Activated naive CD4-positive, alpha-beta T cell treated with anti-CD3 and anti-CD28 coated beads for 36 hours (primary cell): ENCODE results near the gene FANCC. TPM values are rescaled to one million over a fixed set of nuclear protein-coding genes. Genes with fewer than 3 reads are reported as not detected.
A peak's percentile ranks its signal among the peaks of the same experiment; 100 is the strongest.

Experiments
- CTCF ChIA-PET: fragments of 350-600 bp; sonication (Branson Sonifier 250); formaldehyde crosslinking; loops from one replicate; lab custom pipeline; 2021; ENCODE audit warnings: antibody characterized with exemption; lab: Charles Lee
- DNase-seq: peaks from one replicate; pipeline ENCODE4 v3.0.0-alpha.2; 2020
- H3K27ac Mint-ChIP-seq: one replicate; pipeline ENCODE4 v1.8.0; 2021; ENCODE audit warnings: mild to moderate bottlenecking, mixed read lengths
- H3K27me3 Mint-ChIP-seq: one replicate; pipeline ENCODE4 v1.8.0; 2021; ENCODE audit warnings: low read depth, mixed read lengths
- H3K36me3 Mint-ChIP-seq: one replicate; pipeline ENCODE4 v1.8.0; 2021; ENCODE audit warnings: low read depth, mixed read lengths
- H3K4me1 Mint-ChIP-seq: one replicate; pipeline ENCODE4 v1.8.0; 2021; ENCODE audit warnings: low read depth, mixed read lengths
- H3K4me3 Mint-ChIP-seq: one replicate; pipeline ENCODE4 v1.8.0; 2021; ENCODE audit warnings: mild to moderate bottlenecking, moderate library complexity, mixed read lengths
- H3K9me3 Mint-ChIP-seq: one replicate; pipeline ENCODE4 v1.8.0; 2021; ENCODE audit warnings: mixed read lengths
- intact Hi-C: fragments of 100-400 bp; cut with micrococcal nuclease; formaldehyde crosslinking; loops from one replicate; pipeline ENCODE4 v1.15.1; 2023
- total RNA-seq, 2 experiments: library from RNA; stranded (reverse); gene quantifications; one replicate each; pipeline ENCODE4 v1.2.3, GENCODE V29; 2021

Gene FANCC
- total RNA-seq, 2 experiments from 2014 or later = 14.1 to 14.5 TPM

- peaks cover 2% of the 10 kb centered on the region for H3K36me3 Mint-ChIP-seq
- intact Hi-C loops = no loop called here
- no peak for DNase-seq
These were observed 175.2 kb downstream of the FANCC start for GRCh38 chr9:95142315-95142714.

GRCh38 chr9:95140821-95141220 is 176.7 kb downstream of the FANCC start:
- H3K27ac Mint-ChIP-seq = no peak overlapping the region

More at GRCh38 chr9:95142315-95142714, 175.2 kb downstream of the FANCC start:
- H3K4me3 Mint-ChIP-seq = no peak overlapping the region
- no peaks in the 10 kb centered on the region for H3K27me3 Mint-ChIP-seq
- no peaks in the 10 kb centered on the region for H3K9me3 Mint-ChIP-seq
- CTCF ChIA-PET = interaction anchor here (1.2 kb wide), 1 partner anchor 17 kb away, joined by 4 read pairs; no protein-coding TSS in a partner anchor
- no peaks in the 10 kb centered on the region for H3K4me1 Mint-ChIP-seq
- H3K27ac Mint-ChIP-seq = no peak overlapping the region

GRCh38 chr9:95139126-95139525 is 178.4 kb downstream of the FANCC start:
- H3K27me3 Mint-ChIP-seq = no peaks in the 10 kb centered on the region
- CTCF ChIA-PET = interaction anchor here (1.2 kb wide), 1 partner anchor 10 kb away, joined by 5 read pairs; no protein-coding TSS in a partner anchor
- no peak overlapping the region for H3K27ac Mint-ChIP-seq
- intact Hi-C loops = no loop called here
- H3K4me1 Mint-ChIP-seq = no peaks in the 10 kb centered on the region
- no peak for DNase-seq
- H3K9me3 Mint-ChIP-seq = no peaks in the 10 kb centered on the region
- H3K36me3 Mint-ChIP-seq = peaks cover 2% of the 10 kb centered on the region
- H3K4me3 Mint-ChIP-seq = no peak overlapping the region

More at GRCh38 chr9:95140821-95141220, 176.7 kb downstream of the FANCC start:
- no peaks in the 10 kb centered on the region for H3K9me3 Mint-ChIP-seq
- DNase-seq = no peak
- H3K4me3 Mint-ChIP-seq = no peak overlapping the region
- intact Hi-C loops = no loop called here
- peaks cover 2% of the 10 kb centered on the region for H3K36me3 Mint-ChIP-seq
- H3K27me3 Mint-ChIP-seq = no peaks in the 10 kb centered on the region
- no peaks in the 10 kb centered on the region for H3K4me1 Mint-ChIP-seq
- CTCF ChIA-PET = no interaction called here

GRCh38 chr9:95138474-95138873 is 179.0 kb downstream of the FANCC start:
- H3K4me1 Mint-ChIP-seq = no peaks in the 10 kb centered on the region
- no peak overlapping the region for H3K27ac Mint-ChIP-seq
- H3K9me3 Mint-ChIP-seq = no peaks in the 10 kb centered on the region
- no peaks in the 10 kb centered on the region for H3K27me3 Mint-ChIP-seq
- CTCF ChIA-PET = interaction anchor here (1.2 kb wide), 1 partner anchor 9 kb away, joined by 5 read pairs; no protein-coding TSS in a partner anchor
- intact Hi-C loops = no loop called here
- peaks cover 2% of the 10 kb centered on the region for H3K36me3 Mint-ChIP-seq
- no peak for DNase-seq
- no peak overlapping the region for H3K4me3 Mint-ChIP-seq

- CTCF ChIA-PET = interaction anchor here (1.0 to 1.7 kb wide), 2 partner anchors 9 to 456 kb away, joined by 3 to 7 read pairs; no protein-coding TSS in a partner anchor
- Mint-ChIP-seq H3K4me3 (no peak overlapping the region), H3K4me1 (no peaks in the 10 kb centered on the region), H3K27me3 (no peaks in the 10 kb centered on the region), H3K36me3 (peaks cover 4% of the 10 kb centered on the region), H3K9me3 (no peaks in the 10 kb centered on the region), H3K27ac (no peak overlapping the region)
- no peak for DNase-seq
- intact Hi-C loops = no loop called here
These were observed 179.8 kb downstream of the FANCC start for GRCh38 chr9:95137587-95138145.

- Mint-ChIP-seq H3K27me3 (no peaks in the 10 kb centered on the region), H3K36me3 (peaks cover 4% of the 10 kb centered on the region), H3K4me1 (no peaks in the 10 kb centered on the region), H3K9me3 (no peaks in the 10 kb centered on the region), H3K4me3 (no peak overlapping the region), H3K27ac (no peak overlapping the region)
- no peak for DNase-seq
- CTCF ChIA-PET = no interaction called here
- intact Hi-C loops = no loop called here
These were observed 181.8 kb downstream of the FANCC start for GRCh38 chr9:95135756-95136155.

- Mint-ChIP-seq H3K9me3 (no peaks in the 10 kb centered on the region), H3K36me3 (peaks cover 4% of the 10 kb centered on the region), H3K4me3 (no peak overlapping the region), H3K27me3 (no peaks in the 10 kb centered on the region), H3K4me1 (no peaks in the 10 kb centered on the region), H3K27ac (no peak overlapping the region)
- CTCF ChIA-PET = no interaction called here
- DNase-seq = no peak
- intact Hi-C loops = loop anchor here (5.0 kb wide), 1 partner anchor 133 kb away; no protein-coding TSS in a partner anchor
These were observed 183.0 kb downstream of the FANCC start for GRCh38 chr9:95134457-95134881.

GRCh38 chr9:95133325-95133705 is 184.2 kb downstream of the FANCC start:
- H3K9me3 Mint-ChIP-seq = no peaks in the 10 kb centered on the region
- CTCF ChIA-PET = no interaction called here
- no peak overlapping the region for H3K4me3 Mint-ChIP-seq
- intact Hi-C loops = loop anchor here (5.0 kb wide), 1 partner anchor 134 kb away; no protein-coding TSS in a partner anchor
- H3K27me3 Mint-ChIP-seq = no peaks in the 10 kb centered on the region
- no peak for DNase-seq
- no peaks in the 10 kb centered on the region for H3K4me1 Mint-ChIP-seq
- H3K36me3 Mint-ChIP-seq = peaks cover 4% of the 10 kb centered on the region
- no peak overlapping the region for H3K27ac Mint-ChIP-seq

GRCh38 chr9:95132366-95133324 is 184.9 kb downstream of the FANCC start:
- H3K27me3 Mint-ChIP-seq = no peaks in the 10 kb centered on the region

GRCh38 chr9:95131023-95131943 is 186.2 kb downstream of the FANCC start:
- peak; percentile 60 for DNase-seq
- intact Hi-C loops = loop anchor here (1.0 to 5.0 kb wide), 2 partner anchors 136 to 450 kb away; no protein-coding TSS in a partner anchor
- peaks cover 4% of the 10 kb centered on the region for H3K36me3 Mint-ChIP-seq
- no peaks in the 10 kb centered on the region for H3K9me3 Mint-ChIP-seq
- CTCF ChIA-PET = interaction anchor here (0.6 to 8.3 kb wide), 30 partner anchors 9 to 782 kb away, joined by 3 to 122 read pairs (median 3); no protein-coding TSS in a partner anchor
- no peaks in the 10 kb centered on the region for H3K27me3 Mint-ChIP-seq
- H3K4me1 Mint-ChIP-seq = peaks cover 2% of the 10 kb centered on the region
- H3K4me3 Mint-ChIP-seq = no peak overlapping the region
- H3K27ac Mint-ChIP-seq = no peak overlapping the region

More at GRCh38 chr9:95132366-95133324, 184.9 kb downstream of the FANCC start:
- intact Hi-C loops = loop anchor here (5.0 kb wide), 1 partner anchor 135 kb away; no protein-coding TSS in a partner anchor
- H3K4me1 Mint-ChIP-seq = no peaks in the 10 kb centered on the region
- peaks cover 4% of the 10 kb centered on the region for H3K36me3 Mint-ChIP-seq
- no peak overlapping the region for H3K4me3 Mint-ChIP-seq
- DNase-seq = no peak
- CTCF ChIA-PET = interaction anchor here (0.9 to 8.3 kb wide), 6 partner anchors 43 to 455 kb away, joined by 3 to 122 read pairs (median 4); no protein-coding TSS in a partner anchor
- H3K9me3 Mint-ChIP-seq = no peaks in the 10 kb centered on the region
- no peak overlapping the region for H3K27ac Mint-ChIP-seq

- H3K9me3 Mint-ChIP-seq = no peaks in the 10 kb centered on the region
- CTCF ChIA-PET = interaction anchor here (0.6 to 8.3 kb wide), 16 partner anchors 8 to 783 kb away, joined by 3 to 122 read pairs (median 4); no protein-coding TSS in a partner anchor
- intact Hi-C loops = loop anchor here (5.0 kb wide), 1 partner anchor 137 kb away; no protein-coding TSS in a partner anchor
- H3K4me1 Mint-ChIP-seq = peaks cover 2% of the 10 kb centered on the region
- H3K27ac Mint-ChIP-seq = no peak overlapping the region
- H3K27me3 Mint-ChIP-seq = no peaks in the 10 kb centered on the region
- no peak for DNase-seq
- peaks cover 4% of the 10 kb centered on the region for H3K36me3 Mint-ChIP-seq
- H3K4me3 Mint-ChIP-seq = no peak overlapping the region
These were observed 187.0 kb downstream of the FANCC start for GRCh38 chr9:95130484-95130883.
